ENCODE data around the gene UEVLD.
A peak's percentile ranks its signal among the peaks of the same experiment; 100 is the strongest.

UEVLD gene

GRCh38 chr11:18522388-18522787, 66.1 kb downstream of the UEVLD start:
- peak; percentile 2 for TF ChIP-seq CTCF (IDR thresholded peaks at IDR 0.05; ENCODE audit: low read depth, low read length)
- H3K4me3 ChIP-seq (ENCODE audit: low read depth, low read length), result no peak overlapping the region
- in situ Hi-C loops (cut with HindIII; ENCODE audit: low sequenced_read_pairs), result no loop called here
- no peak for DNase-seq (ENCODE audit: low read depth, low spot score)

GRCh38 chr11:18521122-18521521, 67.4 kb downstream of the UEVLD start:
- DNase-seq (ENCODE audit: low read depth, low spot score), result no peak
- H3K4me3 ChIP-seq (ENCODE audit: low read depth, low read length), result no peak overlapping the region
- in situ Hi-C loops (cut with HindIII; ENCODE audit: low sequenced_read_pairs), result no loop called here
- no peak for TF ChIP-seq CTCF (IDR thresholded peaks at IDR 0.05; ENCODE audit: low read depth, low read length)

- no peak for TF ChIP-seq CTCF (IDR thresholded peaks at IDR 0.05; ENCODE audit: low read depth, low read length)
- in situ Hi-C loops (cut with HindIII; ENCODE audit: low sequenced_read_pairs), result no loop called here
- H3K4me3 ChIP-seq (ENCODE audit: low read depth, low read length), result no peak overlapping the region
- DNase-seq (ENCODE audit: low read depth, low spot score), result no peak
Observed at GRCh38 chr11:18502352-18502751, 86.2 kb downstream of the UEVLD start.

GRCh38 chr11:18501629-18502028, 86.9 kb downstream of the UEVLD start:
- in situ Hi-C loops (cut with HindIII; ENCODE audit: low sequenced_read_pairs), result no loop called here
- H3K4me3 ChIP-seq (ENCODE audit: low read depth, low read length), result no peak overlapping the region
- no peak for DNase-seq (ENCODE audit: low read depth, low spot score)
- no peak for TF ChIP-seq CTCF (IDR thresholded peaks at IDR 0.05; ENCODE audit: low read depth, low read length)

GRCh38 chr11:18498039-18498438, 90.5 kb downstream of the UEVLD start:
- no peak for TF ChIP-seq CTCF (IDR thresholded peaks at IDR 0.05; ENCODE audit: low read depth, low read length)
- H3K4me3 ChIP-seq (ENCODE audit: low read depth, low read length), result no peak overlapping the region
- DNase-seq (ENCODE audit: low read depth, low spot score), result no peak
- in situ Hi-C loops (cut with HindIII; ENCODE audit: low sequenced_read_pairs), result no loop called here

GRCh38 chr11:18495703-18496102, 92.8 kb downstream of the UEVLD start:
- in situ Hi-C loops (cut with HindIII; ENCODE audit: low sequenced_read_pairs), result no loop called here
- no peak for TF ChIP-seq CTCF (IDR thresholded peaks at IDR 0.05; ENCODE audit: low read depth, low read length)
- no peak for DNase-seq (ENCODE audit: low read depth, low spot score)
- no peak overlapping the region for H3K4me3 ChIP-seq (ENCODE audit: low read depth, low read length)

GRCh38 chr11:18495271-18495670, 93.3 kb downstream of the UEVLD start:
- DNase-seq (ENCODE audit: low read depth, low spot score), result no peak
- in situ Hi-C loops (cut with HindIII; ENCODE audit: low sequenced_read_pairs), result no loop called here
- no peak for TF ChIP-seq CTCF (IDR thresholded peaks at IDR 0.05; ENCODE audit: low read depth, low read length)
- H3K4me3 ChIP-seq (ENCODE audit: low read depth, low read length), result no peak overlapping the region

All from astrocyte of the spinal cord (primary cell).